GM18868 (cell line): ENCODE results near the gene KCNJ18.
"Not testable (repeated sequence)": the region's sequence is repeated elsewhere in the genome, so short reads cannot be mapped to it uniquely, and the experiment has no call there.

ENCODE experiments used
- ATAC-seq: cut with Tn5 transposase; IDR thresholded peaks from one replicate; pipeline ENCODE4 v1.9.1; 2021; ENCODE audit warnings: mild to moderate bottlenecking, moderate library complexity; ENCODE audit not compliant: unreplicated experiment

The KCNJ18 gene

GRCh38 chr17:21702029-21702428 lies 9.7 kb downstream of the KCNJ18 start:
- ATAC-seq = not testable (repeated sequence)

GRCh38 chr17:21702521-21702920 lies 10.2 kb downstream of the KCNJ18 start:
- not testable (repeated sequence) for ATAC-seq

- not testable (repeated sequence) for ATAC-seq
Observed at GRCh38 chr17:21702940-21703640, 10.8 kb downstream of the KCNJ18 start.

GRCh38 chr17:21703891-21704872 lies 11.9 kb downstream of the KCNJ18 start:
- ATAC-seq = not testable (repeated sequence)

- no peak for ATAC-seq
Observed at GRCh38 chr17:21705021-21705601, 12.8 kb downstream of the KCNJ18 start.

GRCh38 chr17:21705746-21706145 lies 13.4 kb downstream of the KCNJ18 start:
- ATAC-seq = not testable (repeated sequence)

GRCh38 chr17:21706546-21706945 lies 14.2 kb downstream of the KCNJ18 start:
- ATAC-seq = not testable (repeated sequence)

- not testable (repeated sequence) for ATAC-seq
Observed at GRCh38 chr17:21707131-21707530, 14.8 kb downstream of the KCNJ18 start.

- ATAC-seq = not testable (repeated sequence)
Observed at GRCh38 chr17:21707711-21708611, 15.6 kb downstream of the KCNJ18 start.

GRCh38 chr17:21708612-21709535 lies 16.6 kb downstream of the KCNJ18 start:
- not testable (repeated sequence) for ATAC-seq

GRCh38 chr17:21709994-21710393 lies 17.7 kb downstream of the KCNJ18 start:
- not testable (repeated sequence) for ATAC-seq

GRCh38 chr17:21710486-21710885 lies 18.2 kb downstream of the KCNJ18 start:
- ATAC-seq = not testable (repeated sequence)

- ATAC-seq = no peak
Observed at GRCh38 chr17:21711182-21711581, 18.9 kb downstream of the KCNJ18 start.

GRCh38 chr17:21713020-21713419 lies 20.7 kb downstream of the KCNJ18 start:
- ATAC-seq = not testable (repeated sequence)

GRCh38 chr17:21713631-21714030 lies 21.3 kb downstream of the KCNJ18 start:
- ATAC-seq = not testable (repeated sequence)

- not testable (repeated sequence) for ATAC-seq
Observed at GRCh38 chr17:21714676-21715075, 22.4 kb downstream of the KCNJ18 start.

- ATAC-seq = not testable (repeated sequence)
Observed at GRCh38 chr17:21715877-21716276, 23.6 kb downstream of the KCNJ18 start.

- ATAC-seq = not testable (repeated sequence)
Observed at GRCh38 chr17:21718971-21719370, 26.6 kb downstream of the KCNJ18 start.
